IMR-90 (cell line): Measurements from ENCODE around the gene ULK2. TPM values are rescaled to one million over a fixed set of nuclear protein-coding genes. Genes with fewer than 3 reads are reported as not detected.

Source experiments
- ATAC-seq: fragments of 200-7000 bp; cut with Tn5 transposase; 2 replicates; pipeline ENCODE4 v1.9.1; 2020; ENCODE audit warnings: low read depth, mild to moderate bottlenecking, moderate library complexity
- BruUV-seq: library from RNA; stranded (reverse); fragments of 400-500 nt; replicated peaks from 2 replicates; lab custom pipeline; 2021; lab: Mats Ljungman, UMichigan
- CTCF ChIA-PET: fragments of 300-600 bp; formaldehyde crosslinking; extraction: SDS; loops from one replicate; lab custom pipeline; 2021; ENCODE audit warnings: antibody characterized with exemption; lab: Yijun Ruan, JAX
- POLR2A ChIA-PET: fragments of 300-600 bp; sonication (Branson Sonifier 250); formaldehyde crosslinking; loops from one replicate; lab custom pipeline; 2022; ENCODE audit warnings: antibody characterized with exemption; ENCODE audit not compliant: unreplicated experiment; lab: Charles Lee
- DNase-seq: peaks from one replicate; pipeline ENCODE4 v3.0.0; 2013
- H2AFZ ChIP-seq: replicated peaks from 2 replicates; pipeline ENCODE3; 2013; ENCODE audit warnings: low read length, mild to moderate bottlenecking; ENCODE audit not compliant: poor library complexity
- H2AK5ac ChIP-seq: 2 replicates; pipeline ENCODE4 v1.6.1; 2013; ENCODE audit warnings: low read depth, low read length, inconsistent platforms
- H2AK9ac ChIP-seq: replicated peaks from 2 replicates; pipeline ENCODE3; 2013; ENCODE audit warnings: mild to moderate bottlenecking, low read depth, low read length, moderate library complexity; ENCODE audit not compliant: poor library complexity
- H2BK120ac ChIP-seq: 2 replicates; pipeline ENCODE4 v1.6.1; 2013; ENCODE audit warnings: low read depth, low read length, inconsistent platforms
- H2BK15ac ChIP-seq: 3 replicates; pipeline ENCODE4 v1.6.1; 2013; ENCODE audit warnings: low read depth, low read length, inconsistent platforms
- H2BK20ac ChIP-seq: 2 replicates; pipeline ENCODE4 v1.6.1; 2013; ENCODE audit warnings: low read depth, mild to moderate bottlenecking, inconsistent platforms, low read length, moderate library complexity
- H2BK5ac ChIP-seq: 2 replicates; pipeline ENCODE4 v1.6.1; 2013; ENCODE audit warnings: mild to moderate bottlenecking, low read depth, low read length, inconsistent platforms; ENCODE audit not compliant: poor library complexity, severe bottlenecking
- H3K14ac ChIP-seq: replicated peaks from 2 replicates; pipeline ENCODE4 v1.6.1; 2013; ENCODE audit warnings: low read depth, low read length, inconsistent platforms
- H3K18ac ChIP-seq: 2 replicates; pipeline ENCODE4 v1.6.1; 2013; ENCODE audit warnings: low read depth, low read length, control low read depth
- H3K23ac ChIP-seq: 2 replicates; pipeline ENCODE4 v1.6.1; 2013; ENCODE audit warnings: low read depth, low read length, inconsistent platforms
- H3K27ac ChIP-seq: 2 replicates; pipeline ENCODE4 v1.5.1; 2013; ENCODE audit warnings: mild to moderate bottlenecking, control low read depth, low read length; ENCODE audit not compliant: insufficient read depth
- H3K27me3 ChIP-seq: 2 replicates; pipeline ENCODE4 v1.6.1; 2013; ENCODE audit warnings: low read length; ENCODE audit not compliant: control insufficient read depth, insufficient read depth
- H3K36me3 ChIP-seq: 2 replicates; pipeline ENCODE4 v1.6.1; 2013; ENCODE audit warnings: low read length, mixed read lengths; ENCODE audit not compliant: control insufficient read depth, insufficient read depth
- H3K4ac ChIP-seq: 2 replicates; pipeline ENCODE4 v1.6.1; 2013; ENCODE audit warnings: low read depth, low read length, inconsistent platforms
- H3K4me1 ChIP-seq: 2 replicates; pipeline ENCODE4 v1.6.1; 2013; ENCODE audit warnings: low read length, mixed read lengths; ENCODE audit not compliant: control insufficient read depth, insufficient read depth
- H3K4me2 ChIP-seq: 2 replicates; pipeline ENCODE4 v1.6.1; 2013; ENCODE audit warnings: low read depth, mild to moderate bottlenecking, control low read depth, low read length, moderate library complexity
- H3K4me3 ChIP-seq: 2 replicates; pipeline ENCODE4 v1.5.1; 2013; ENCODE audit warnings: low read depth, mild to moderate bottlenecking, control low read depth, low read length, moderate library complexity; ENCODE audit not compliant: insufficient read depth
- H3K56ac ChIP-seq: 2 replicates; pipeline ENCODE4 v1.6.1; 2013; ENCODE audit warnings: low read length, inconsistent platforms; ENCODE audit not compliant: insufficient read depth; ENCODE audit errors: extremely low read depth
- H3K79me1 ChIP-seq, 2 experiments: 2 replicates each; pipeline ENCODE4 v1.6.1; 2013; ENCODE audit warnings: low read length in 2 of 2, inconsistent platforms in 1 of 2, low read depth in 1 of 2
- H3K9ac ChIP-seq: 2 replicates; pipeline ENCODE4 v1.6.1; 2013; ENCODE audit warnings: low read depth, low read length, control low read depth
- H3K9me1 ChIP-seq: 2 replicates; pipeline ENCODE4 v1.6.1; 2013; ENCODE audit warnings: low read length, inconsistent platforms; ENCODE audit not compliant: insufficient read depth
- H3K9me3 ChIP-seq: 2 replicates; pipeline ENCODE4 v1.6.1; 2013; ENCODE audit warnings: low read length; ENCODE audit not compliant: control insufficient read depth, insufficient read depth
- H4K20me1 ChIP-seq: 2 replicates; pipeline ENCODE4 v1.6.1; 2013; ENCODE audit warnings: low read length, inconsistent platforms; ENCODE audit not compliant: insufficient read depth
- H4K5ac ChIP-seq: 2 replicates; pipeline ENCODE4 v1.6.1; 2013; ENCODE audit warnings: mild to moderate bottlenecking, low read depth, low read length, control low read depth
- H4K8ac ChIP-seq, 2 experiments: 2 replicates each; pipeline ENCODE4 v1.6.1; 2013; ENCODE audit warnings: low read depth in 2 of 2, low read length in 2 of 2, control low read depth in 1 of 2, inconsistent platforms in 1 of 2
- H4K91ac ChIP-seq: 2 replicates; pipeline ENCODE4 v1.6.1; 2013; ENCODE audit warnings: low read depth, low read length, inconsistent platforms; ENCODE audit not compliant: insufficient read depth
- BHLHE40 ChIP-seq: fragments of 150-350 bp; IDR thresholded peaks from 2 replicates; pipeline ENCODE4 v1.6.1; 2016; ENCODE audit warnings: mild to moderate bottlenecking, low read depth, low read length
- CEBPB ChIP-seq: IDR thresholded peaks from 2 replicates; pipeline ENCODE4 v1.6.1; 2012; ENCODE audit warnings: low read depth, low read length, improper control_type of control experiment
- CHD1 ChIP-seq: IDR thresholded peaks from 2 replicates; pipeline ENCODE4 v1.6.1; 2012; ENCODE audit warnings: low read depth, low read length, improper control_type of control experiment
- CTCF ChIP-seq: conservative IDR thresholded peaks from 2 replicates; pipeline ENCODE4 v1.5.1; 2012; ENCODE audit warnings: mild to moderate bottlenecking, low read depth, low read length, improper control_type of control experiment
- ELK1 ChIP-seq: fragments of 150-350 bp; IDR thresholded peaks from 2 replicates; pipeline ENCODE4 v1.6.1; 2016; ENCODE audit warnings: low read depth, mild to moderate bottlenecking, low read length, moderate library complexity, borderline replicate concordance
- FOS ChIP-seq: fragments of 150-350 bp; IDR thresholded peaks from 2 replicates; pipeline ENCODE4 v1.6.1; 2016; ENCODE audit warnings: low read depth, low read length
- MAFK ChIP-seq: IDR thresholded peaks from 2 replicates; pipeline ENCODE4 v1.6.1; 2012; ENCODE audit warnings: low read depth, low read length, improper control_type of control experiment
- MAZ ChIP-seq: IDR thresholded peaks from 2 replicates; pipeline ENCODE4 v1.6.1; 2012; ENCODE audit warnings: low read depth, mild to moderate bottlenecking, low read length, improper control_type of control experiment, moderate library complexity, borderline replicate concordance
- MXI1 ChIP-seq: IDR thresholded peaks from 2 replicates; pipeline ENCODE4 v1.6.1; 2012; ENCODE audit warnings: low read depth, mild to moderate bottlenecking, low read length, moderate library complexity, borderline replicate concordance
- NFE2L2 ChIP-seq: fragments of 150-350 bp; IDR thresholded peaks from 2 replicates; pipeline ENCODE4 v1.6.1; 2016; ENCODE audit warnings: low read depth, mild to moderate bottlenecking, low read length
- POLR2A ChIP-seq: IDR thresholded peaks from 2 replicates; pipeline ENCODE4 v1.6.1; 2012; ENCODE audit warnings: mild to moderate bottlenecking, low read depth, low read length
- RAD21 ChIP-seq: IDR thresholded peaks from 2 replicates; pipeline ENCODE4 v1.6.1; 2012; ENCODE audit warnings: low read length, improper control_type of control experiment
- RCOR1 ChIP-seq: IDR thresholded peaks from 2 replicates; pipeline ENCODE4 v1.6.1; 2012; ENCODE audit warnings: mild to moderate bottlenecking, low read length, improper control_type of control experiment; ENCODE audit not compliant: insufficient replicate concordance
- RFX5 ChIP-seq: IDR thresholded peaks from 2 replicates; pipeline ENCODE4 v1.8.0; 2012; ENCODE audit warnings: low read depth, mild to moderate bottlenecking, low read length, moderate library complexity
- SMC3 ChIP-seq: fragments of 150-350 bp; IDR thresholded peaks from 2 replicates; pipeline ENCODE4 v1.6.1; 2016; ENCODE audit warnings: low read depth, mild to moderate bottlenecking, antibody characterized with exemption, low read length, moderate library complexity
- USF2 ChIP-seq: fragments of 150-350 bp; IDR thresholded peaks from 2 replicates; pipeline ENCODE4 v1.6.1; 2017; ENCODE audit warnings: mild to moderate bottlenecking, antibody characterized with exemption, low read length, low read depth
- WGBS, 2 experiments: methylation state at CpG; one replicate each; pipeline versions ENCODE4 v1.1.5 to v1.1.7; 2013; ENCODE audit warnings: missing lambda C conversion rate in 2 of 2; ENCODE audit not compliant: insufficient read length in 1 of 2; ENCODE audit errors: extremely low coverage in 2 of 2; 5-methylcytosine and 5-hydroxymethylcytosine counted together
- dilution Hi-C: fragments of 300-500 bp; cut with HindIII; formaldehyde crosslinking; loops from one replicate; pipeline ENCODE4 v1.14.3; 2018; ENCODE audit warnings: low sequenced_read_pairs; ENCODE audit not compliant: unreplicated experiment
- in situ Hi-C: fragments of 300-500 bp; cut with MboI; formaldehyde crosslinking; loops from 3 replicates; pipeline ENCODE4 v1.14.3; 2019; ENCODE audit warnings: low sequenced_read_pairs, inconsistent platforms, mixed read lengths
- intact Hi-C: fragments of 100-400 bp; cut with micrococcal nuclease; formaldehyde crosslinking; loops from 2 replicates; pipeline ENCODE4 v1.10.0; 2022
- polyA plus RNA-seq, 3 experiments: library from polyadenylated mRNA; depleted of rRNA; stranded (reverse); fragments of >200 nt; gene quantifications; 2 replicates each; pipeline ENCODE4 v1.2.3, GENCODE V29; 2012; ENCODE audit warnings: low replicate concordance in 1 of 3
- total RNA-seq: library from RNA; depleted of rRNA; stranded (reverse); fragments of >200 nt; gene quantifications from 2 replicates; pipeline ENCODE4 v1.2.3, GENCODE V29; 2012

The ULK2 gene
- total and polyA plus RNA-seq, 2 of the 4 experiments (the other 2 are of a cell fraction), result 8.9 to 10.8 TPM

- intact Hi-C loops, result no loop called here
- Histone ChIP-seq H2AK9ac (no peak overlapping the region), H3K4me1 (no peaks in the 10 kb centered on the region), H3K14ac (no peak overlapping the region), H3K23ac (no peak overlapping the region), H2AFZ (no peak overlapping the region), H2BK15ac (no peak overlapping the region), H3K9ac (no peak overlapping the region), H2BK5ac (no peak overlapping the region), H3K9me1 (no peaks in the 10 kb centered on the region), H4K5ac (no peak overlapping the region), H3K36me3 (no peaks in the 10 kb centered on the region), H3K56ac (no peak overlapping the region), H2AK5ac (no peak overlapping the region), H4K91ac (no peak overlapping the region), H3K18ac (no peak overlapping the region), H2BK20ac (no peak overlapping the region), H3K79me1 (no peaks in the 10 kb centered on the region), H3K9me3 (no peaks in the 10 kb centered on the region), H4K8ac (no peak overlapping the region), H3K4ac (no peak overlapping the region), H2BK120ac (no peak overlapping the region), H3K4me2 (no peak overlapping the region), H4K20me1 (no peaks in the 10 kb centered on the region), H3K27me3 (peaks cover 25% of the 10 kb centered on the region), H3K4me3 (no peak overlapping the region), H3K27ac (no peak overlapping the region)
- WGBS, 2 experiments, result 44% methylated on average over 2 of the region's 7 CpGs; no CpG with 5 or more reads in 1 of the 2 experiments
- TF ChIP-seq RFX5 (no peak), BHLHE40 (no peak), POLR2A (no peak), RCOR1 (no peak), NFE2L2 (no peak), MAZ (no peak), ELK1 (no peak), CTCF (no peak), MAFK (no peak), SMC3 (no peak), CEBPB (no peak), CHD1 (no peak), USF2 (no peak), FOS (no peak), RAD21 (no peak), MXI1 (no peak)
- CTCF ChIA-PET, result no interaction called here
- ATAC-seq, result no peak
- dilution Hi-C loops, result no loop called here
- in situ Hi-C loops, result no loop called here
- POLR2A ChIA-PET, result no interaction called here
- DNase-seq, result no peak
- BruUV-seq, result no TSS peak
These were observed 126.8 kb downstream of the ULK2 start for GRCh38 chr17:19740933-19741332.
